Neural progenitor cell (in vitro differentiated cells): ENCODE results near the gene UXT.

Experiments
- EZH2 ChIP-seq: fragments of 200-600 bp; sonication (generic); IDR thresholded peaks from 2 replicates; pipeline ENCODE4 v1.6.1; 2017; ENCODE audit warnings: antibody characterized with exemption, mild to moderate bottlenecking, moderate library complexity
- EZH2phosphoT487 ChIP-seq: fragments of 200-600 bp; sonication (generic); IDR thresholded peaks from 2 replicates; pipeline ENCODE4 v1.6.1; 2017; ENCODE audit warnings: antibody characterized with exemption
- TF ChIP-seq, protein P1 (sequence below): fragments of 200-600 bp; sonication (generic); IDR thresholded peaks from 2 replicates; pipeline ENCODE4 v1.5.1; 2017; ENCODE audit warnings: antibody characterized with exemption, mild to moderate bottlenecking

DNA sequence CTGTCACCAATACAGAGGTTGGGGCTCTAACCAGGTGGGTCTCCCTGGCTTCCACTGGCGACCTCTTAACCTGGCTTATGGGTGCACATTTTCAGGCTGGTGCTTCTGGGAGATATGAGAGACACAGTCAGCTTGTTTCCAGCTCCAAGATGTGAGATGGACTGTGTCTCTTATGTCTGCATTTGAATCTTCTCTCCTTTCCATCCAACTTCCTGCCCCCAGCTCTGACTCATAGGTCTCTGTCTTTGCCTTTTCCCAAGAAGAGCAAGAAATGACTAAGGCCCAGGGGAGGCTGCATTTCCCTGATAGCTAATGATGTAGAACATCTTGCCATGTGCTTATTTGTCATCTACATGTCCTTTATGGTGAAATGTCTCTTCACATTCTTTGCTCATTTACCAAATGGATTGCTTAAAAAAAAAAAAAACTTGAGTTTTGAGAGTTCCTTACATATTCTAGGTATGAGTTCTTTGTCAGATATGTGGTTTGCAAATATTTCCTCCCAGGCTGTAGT is 3.2 kb upstream of the UXT start:
- TF ChIP-seq, protein P1, sequence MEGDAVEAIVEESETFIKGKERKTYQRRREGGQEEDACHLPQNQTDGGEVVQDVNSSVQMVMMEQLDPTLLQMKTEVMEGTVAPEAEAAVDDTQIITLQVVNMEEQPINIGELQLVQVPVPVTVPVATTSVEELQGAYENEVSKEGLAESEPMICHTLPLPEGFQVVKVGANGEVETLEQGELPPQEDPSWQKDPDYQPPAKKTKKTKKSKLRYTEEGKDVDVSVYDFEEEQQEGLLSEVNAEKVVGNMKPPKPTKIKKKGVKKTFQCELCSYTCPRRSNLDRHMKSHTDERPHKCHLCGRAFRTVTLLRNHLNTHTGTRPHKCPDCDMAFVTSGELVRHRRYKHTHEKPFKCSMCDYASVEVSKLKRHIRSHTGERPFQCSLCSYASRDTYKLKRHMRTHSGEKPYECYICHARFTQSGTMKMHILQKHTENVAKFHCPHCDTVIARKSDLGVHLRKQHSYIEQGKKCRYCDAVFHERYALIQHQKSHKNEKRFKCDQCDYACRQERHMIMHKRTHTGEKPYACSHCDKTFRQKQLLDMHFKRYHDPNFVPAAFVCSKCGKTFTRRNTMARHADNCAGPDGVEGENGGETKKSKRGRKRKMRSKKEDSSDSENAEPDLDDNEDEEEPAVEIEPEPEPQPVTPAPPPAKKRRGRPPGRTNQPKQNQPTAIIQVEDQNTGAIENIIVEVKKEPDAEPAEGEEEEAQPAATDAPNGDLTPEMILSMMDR, result no peak
- TF ChIP-seq EZH2 (no peak), EZH2phosphoT487 (no peak)
